Motor neuron (in vitro differentiated cells): Measurements from ENCODE around the gene TTL. TPM values are rescaled to one million over a fixed set of nuclear protein-coding genes. Genes with fewer than 3 reads are reported as not detected.
A peak's percentile ranks its signal among the peaks of the same experiment; 100 is the strongest.
"Not testable (repeated sequence)": the region's sequence is repeated elsewhere in the genome, so short reads cannot be mapped to it uniquely, and the experiment has no call there.

Experiments
- ATAC-seq, 8 experiments: fragments of 200-7000 bp; cut with Tn5 transposase; replicated peaks in 6 of 8; 2 replicates each; pipeline ENCODE4 v1.8.0; 2021; ENCODE audit warnings: mild to moderate bottlenecking in 8 of 8, moderate library complexity in 8 of 8
- H3K27ac ChIP-seq, 2 donors: fragments of 250-450 bp; sonication (Bioruptor Pico); 2 replicates each; pipeline ENCODE4 v1.9.0; 2021; ENCODE audit warnings: antibody characterized with exemption in 2 of 2, mild to moderate bottlenecking in 2 of 2, moderate library complexity in 1 of 2
- H3K4me1 ChIP-seq, 2 donors: fragments of 250-450 bp; sonication (Bioruptor Pico); replicated peaks in 1 of 2; 2 replicates each; pipeline ENCODE4 v1.6.1; 2021; ENCODE audit warnings: antibody characterized with exemption in 2 of 2, mild to moderate bottlenecking in 2 of 2, moderate library complexity in 1 of 2
- H3K4me3 ChIP-seq, 5 donors: fragments of 250-450 bp; sonication (Bioruptor Pico); 2 replicates each; pipeline ENCODE4 v1.9.0; 2021; ENCODE audit warnings: antibody characterized with exemption in 5 of 5, mild to moderate bottlenecking in 5 of 5, moderate library complexity in 4 of 5
- WGBS, 10 experiments: fragments of 450-650 bp; shearing (Covaris generic); methylation state at CpG; one replicate each; pipeline ENCODE4 v1.0.0; 2022; 5-methylcytosine and 5-hydroxymethylcytosine counted together
- in situ Hi-C, 9 experiments: fragments of 400-800 bp; cut with MboI; loops; one replicate each; pipeline ENCODE4 v1.15.0; 2021; ENCODE audit warnings: low sequenced_read_pairs in 9 of 9, low pct_unique_long_range_greater_than_20kb in 2 of 9; ENCODE audit not compliant: unreplicated experiment in 9 of 9
- total RNA-seq, 8 experiments: library from RNA; unstranded; fragments of 300-600 nt; gene quantifications; 2 replicates each; pipeline versions ENCODE4 v1.2.3 to v1.2.4, GENCODE V29; 2022

Gene TTL
- total RNA-seq, 8 experiments from 2014 or later, result 15.0 to 51.1 (median 37.5) TPM

DNA sequence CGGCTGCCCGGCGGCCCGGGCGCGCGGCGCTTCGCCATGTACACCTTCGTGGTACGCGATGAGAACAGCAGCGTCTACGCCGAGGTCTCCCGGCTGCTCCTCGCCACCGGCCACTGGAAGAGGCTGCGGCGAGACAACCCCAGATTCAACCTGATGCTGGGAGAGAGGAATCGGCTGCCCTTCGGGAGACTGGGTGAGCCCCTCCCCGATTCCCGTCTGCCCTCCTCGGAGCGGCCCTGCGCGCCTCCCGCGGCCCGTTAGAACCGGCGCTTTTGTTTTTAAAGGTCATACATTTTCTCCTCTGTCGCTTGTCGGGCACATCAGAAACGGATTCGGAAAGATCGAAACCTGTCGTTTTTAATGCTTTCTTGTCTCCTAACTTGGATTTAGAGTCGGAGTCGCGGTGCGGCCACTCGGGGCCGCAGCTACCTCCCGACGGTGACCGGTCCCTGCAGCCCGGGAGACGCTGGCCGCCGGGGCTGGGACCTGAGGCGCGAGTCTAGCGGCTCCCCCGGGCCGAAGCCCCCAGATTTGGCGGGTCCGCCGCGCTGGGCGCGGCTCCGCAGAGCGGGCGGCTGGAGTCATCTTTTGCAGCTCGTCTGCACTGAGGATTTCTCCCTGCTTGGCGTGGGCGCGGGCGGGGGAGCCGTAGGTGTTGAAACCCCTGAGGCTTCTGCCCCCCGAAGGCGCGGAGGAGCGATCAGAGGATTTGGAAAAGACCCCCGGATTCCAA is 519 bp downstream of the TTL start:
- Histone ChIP-seq H3K4me1 (peaks cover 10 to 12% of the 10 kb centered on the region in 2 donors), H3K27ac (peak overlapping the region; percentile 74), H3K4me3 (peak overlapping the region; percentile 54 to 77 (median 72))
- WGBS, 10 experiments, result 0 to 5% (median 0%) methylated on average over 2 to 23 of the region's 77 CpGs; no CpG with 5 or more reads in 4 of the 10 experiments
- ATAC-seq, result peak; percentile 24 to 41 (median 34)
- in situ Hi-C loops, result loop anchor here in 1 of 9 experiments (25.0 kb wide), 1 partner anchor 420 kb away; the partner anchor contains the start of gene TMEM87B

DNA sequence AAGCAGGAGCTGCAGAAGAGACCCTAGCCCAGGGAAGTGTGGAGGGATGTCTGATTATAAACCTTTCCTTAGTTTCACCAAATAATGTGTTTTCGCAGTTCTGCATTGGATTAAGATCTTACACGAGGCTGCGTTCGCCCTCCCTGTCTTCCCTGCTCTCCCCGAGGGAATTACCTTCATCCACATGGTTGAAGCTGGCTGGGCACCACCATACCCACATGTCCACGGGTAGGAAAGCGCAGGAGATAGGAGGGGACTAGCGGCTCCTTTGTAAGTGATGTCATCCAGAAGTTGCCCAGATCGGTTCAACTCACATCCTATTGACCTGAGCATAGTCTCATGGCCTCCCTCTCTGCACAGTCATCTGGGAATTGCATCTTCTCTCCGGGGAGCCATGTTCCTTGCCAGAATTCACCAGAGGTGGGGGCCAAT is 1.1 kb downstream of the TTL start:
- peaks cover 10 to 12% of the 10 kb centered on the region in 2 donors for H3K4me1 ChIP-seq
- H3K27ac ChIP-seq, result peak overlapping the region; percentile 74
- H3K4me3 ChIP-seq, result peak overlapping the region; percentile 54 to 77 (median 72)
- WGBS, 10 experiments, result 0 to 8% (median 0%) methylated on average over 1 to 5 of the region's 10 CpGs; no CpG with 5 or more reads in 1 of the 10 experiments
- in situ Hi-C loops, result loop anchor here in 1 of 9 experiments (25.0 kb wide), 1 partner anchor 421 kb away; the partner anchor contains the start of gene TMEM87B
- peak in 7 of 8 experiments; percentile 3 to 63 (median 54) for ATAC-seq

- in situ Hi-C loops, result loop anchor here in 1 of 9 experiments (25.0 kb wide), 1 partner anchor 422 kb away; the partner anchor contains the start of gene TMEM87B
- Histone ChIP-seq H3K27ac (peak overlapping the region in 1 of 2 donors; percentile 74), H3K4me1 (peaks cover 10 to 12% of the 10 kb centered on the region in 2 donors), H3K4me3 (peak overlapping the region; percentile 54 to 77 (median 72))
- ATAC-seq, result no peak
- WGBS, 10 experiments, result 29 to 100% (median 81%) methylated on average over 1 to 3 of the region's 3 CpGs
These were observed 1.9 kb downstream of the TTL start for GRCh38 chr2:112483831-112484230.

- in situ Hi-C loops, result loop anchor here in 1 of 9 experiments (25.0 kb wide), 1 partner anchor 424 kb away; the partner anchor contains the start of gene TMEM87B
- Histone ChIP-seq H3K4me1 (peaks cover 9 to 10% of the 10 kb centered on the region in 2 donors), H3K27ac (no peak overlapping the region), H3K4me3 (no peak overlapping the region)
- 96 to 100% (median 100%) methylated on average over 1 to 6 of the region's 6 CpGs; no CpG with 5 or more reads in 2 of the 10 experiments for WGBS, 10 experiments
- no peak for ATAC-seq
These were observed 3.9 kb downstream of the TTL start for GRCh38 chr2:112485849-112486248.

- Histone ChIP-seq H3K4me1 (peaks cover 9 to 10% of the 10 kb centered on the region in 2 donors), H3K27ac (no peak overlapping the region), H3K4me3 (no peak overlapping the region)
- 84 to 100% (median 93%) methylated on average over 1 to 5 of the region's 5 CpGs; no CpG with 5 or more reads in 1 of the 10 experiments for WGBS, 10 experiments
- no peak for ATAC-seq
- in situ Hi-C loops, result loop anchor here in 1 of 9 experiments (25.0 kb wide), 1 partner anchor 425 kb away; the partner anchor contains the start of gene TMEM87B
These were observed 4.9 kb downstream of the TTL start for GRCh38 chr2:112486895-112487294.

DNA sequence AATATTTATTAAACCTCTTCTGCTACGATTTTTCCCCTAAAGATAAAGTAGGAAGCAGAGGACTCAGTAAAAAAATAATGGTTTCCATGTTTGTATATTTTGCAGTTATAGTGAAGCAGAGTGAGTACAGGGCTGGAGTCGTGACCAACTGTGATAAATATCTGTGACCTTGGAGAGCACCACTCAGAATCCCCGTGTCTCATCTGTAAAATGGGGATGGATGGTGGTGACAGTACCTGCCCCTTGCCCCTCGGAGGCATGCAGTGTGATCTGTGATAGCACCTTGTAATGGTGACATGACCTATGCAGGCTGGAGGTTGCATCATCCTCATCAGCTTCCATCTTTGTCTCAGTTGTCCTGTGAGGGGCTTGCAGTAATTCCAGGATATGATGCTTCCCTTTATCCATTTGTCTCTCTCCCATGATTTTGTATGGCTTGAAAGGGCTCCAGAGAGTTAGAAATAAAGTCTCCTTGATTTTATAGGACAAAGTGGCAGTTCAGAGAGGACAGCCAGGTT is 5.5 kb downstream of the TTL start:
- Histone ChIP-seq H3K4me1 (peaks cover 9 to 10% of the 10 kb centered on the region in 2 donors), H3K4me3 (no peak overlapping the region), H3K27ac (no peak overlapping the region)
- ATAC-seq, result no peak
- WGBS, 10 experiments, result 63 to 100% (median 86%) methylated on average over 1 to 3 of the region's 4 CpGs; no CpG with 5 or more reads in 4 of the 10 experiments
- in situ Hi-C loops, result loop anchor here in 1 of 9 experiments (25.0 kb wide), 1 partner anchor 425 kb away; the partner anchor contains the start of gene TMEM87B

DNA sequence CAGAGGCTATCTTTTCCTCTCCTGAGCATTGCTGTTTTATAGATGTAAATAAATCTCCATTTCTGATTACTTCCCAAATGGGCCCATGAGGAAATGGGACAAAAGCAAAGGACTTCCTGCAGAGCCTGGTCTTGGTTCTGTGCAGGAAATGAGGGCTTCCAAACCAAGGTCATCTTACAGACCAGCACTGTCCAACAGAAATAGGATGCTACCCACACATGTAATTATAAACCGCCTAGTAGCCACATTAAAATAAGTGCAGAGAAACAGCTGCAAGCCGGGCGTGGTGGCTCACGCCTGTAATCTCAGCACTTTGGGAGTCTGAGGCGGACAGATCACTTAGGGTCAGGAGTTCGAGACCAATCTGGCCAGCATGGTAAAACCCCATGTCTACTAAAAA is 6.2 kb downstream of the TTL start:
- Histone ChIP-seq H3K27ac (no peak overlapping the region), H3K4me1 (peaks cover 9 to 10% of the 10 kb centered on the region in 2 donors), H3K4me3 (no peak overlapping the region)
- peak in 3 of 8 experiments; percentile 27 to 79 (median 49) for ATAC-seq
- 20 to 100% (median 90%) methylated on average over 1 to 5 of the region's 6 CpGs; no CpG with 5 or more reads in 4 of the 10 experiments for WGBS, 10 experiments
- in situ Hi-C loops, result loop anchor here in 1 of 9 experiments (25.0 kb wide), 1 partner anchor 426 kb away; the partner anchor contains the start of gene TMEM87B

- H3K4me1 ChIP-seq, result peaks cover 7 to 10% of the 10 kb centered on the region in 2 donors
- ATAC-seq, result no peak
- in situ Hi-C loops, result loop anchor here in 1 of 9 experiments (25.0 kb wide), 1 partner anchor 430 kb away; the partner anchor contains the start of gene TMEM87B
- 90 to 100% (median 97%) methylated on average over 1 to 5 of the region's 5 CpGs; no CpG with 5 or more reads in 1 of the 10 experiments for WGBS, 10 experiments
- no peak overlapping the region for H3K4me3 ChIP-seq
- no peak overlapping the region for H3K27ac ChIP-seq
These were observed 10.0 kb downstream of the TTL start for GRCh38 chr2:112491946-112492345.

GRCh38 chr2:112493048-112493447 is 11.1 kb downstream of the TTL start:
- WGBS, 10 experiments, result 81 to 100% (median 100%) methylated on average over 1 to 3 of the region's 3 CpGs; no CpG with 5 or more reads in 1 of the 10 experiments
- Histone ChIP-seq H3K4me1 (peaks cover 7 to 10% of the 10 kb centered on the region in 2 donors), H3K4me3 (no peak overlapping the region), H3K27ac (no peak overlapping the region)
- in situ Hi-C loops, result loop anchor here in 1 of 9 experiments (25.0 kb wide), 1 partner anchor 431 kb away; the partner anchor contains the start of gene TMEM87B
- ATAC-seq, result peak in 2 of 8 experiments; percentile 14 to 30

GRCh38 chr2:112493858-112494648 is 12.1 kb downstream of the TTL start:
- Histone ChIP-seq H3K4me3 (no peak overlapping the region), H3K4me1 (peaks cover 7 to 10% of the 10 kb centered on the region in 2 donors), H3K27ac (no peak overlapping the region)
- in situ Hi-C loops, result loop anchor here in 1 of 9 experiments (25.0 kb wide), 1 partner anchor 432 kb away; the partner anchor contains the start of gene TMEM87B
- 21 to 100% (median 83%) methylated on average over 1 to 9 of the region's 9 CpGs; no CpG with 5 or more reads in 2 of the 10 experiments for WGBS, 10 experiments
- peak in 7 of 8 experiments; percentile 99 to 100 (median 100) for ATAC-seq

DNA sequence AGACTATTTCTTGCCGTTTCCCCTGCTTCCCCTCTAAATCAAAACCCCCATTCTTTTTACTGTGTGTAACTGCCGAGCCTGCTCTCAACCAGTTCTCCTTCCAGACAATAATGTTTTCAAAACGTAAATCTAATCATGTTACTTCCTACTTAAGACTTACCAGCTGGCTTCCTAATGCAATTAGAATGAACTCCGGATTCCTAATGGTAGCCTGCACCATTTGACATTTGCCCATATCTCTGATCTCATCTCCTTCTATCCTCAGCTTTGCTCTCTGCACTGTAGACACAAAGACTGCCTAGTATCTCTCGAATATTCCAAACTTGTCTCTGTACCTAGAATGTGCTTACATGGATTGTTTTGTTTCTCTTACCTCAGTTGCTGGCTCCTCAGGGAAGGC is 12.9 kb downstream of the TTL start:
- in situ Hi-C loops, result loop anchor here in 1 of 9 experiments (25.0 kb wide), 1 partner anchor 433 kb away; the partner anchor contains the start of gene TMEM87B
- WGBS, 10 experiments, result 68 to 97% (median 94%) methylated on average over 3 to 5 of the region's 5 CpGs
- Histone ChIP-seq H3K4me3 (no peak overlapping the region), H3K27ac (no peak overlapping the region), H3K4me1 (peaks cover 7 to 10% of the 10 kb centered on the region in 2 donors)
- no peak for ATAC-seq

DNA sequence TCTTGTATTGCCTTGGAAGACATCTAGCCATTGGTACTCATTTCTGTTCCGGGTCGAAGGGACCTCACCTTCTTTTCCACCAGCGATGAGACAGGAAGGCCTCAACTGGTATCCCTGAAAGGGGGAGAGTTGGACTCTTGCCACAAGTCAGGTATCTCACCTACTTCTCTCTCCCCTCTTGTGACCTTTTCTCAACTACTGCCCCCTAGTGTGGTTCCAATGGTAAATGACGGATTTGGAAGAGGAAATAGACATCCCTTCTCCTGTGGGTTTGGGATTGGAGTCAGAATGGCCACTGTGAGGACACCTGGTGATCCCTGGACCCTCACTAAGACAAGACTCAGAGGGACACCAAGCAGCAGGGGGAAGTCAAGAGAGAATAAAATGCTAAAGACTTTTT is 13.9 kb downstream of the TTL start:
- in situ Hi-C loops, result loop anchor here in 1 of 9 experiments (25.0 kb wide), 1 partner anchor 434 kb away; the partner anchor contains the start of gene TMEM87B
- H3K4me3 ChIP-seq, H3K4me1 ChIP-seq, H3K27ac ChIP-seq, ATAC-seq: not testable (repeated sequence)
- WGBS, 10 experiments, result 100% methylated on average over 1 of the region's 4 CpGs; no CpG with 5 or more reads in 8 of the 10 experiments
